Neural cell (in vitro differentiated cells): ENCODE measurements around the gene SLX4IP.

Experiments
- POLR2AphosphoS5 ChIP-seq: IDR thresholded peaks from 2 replicates; pipeline ENCODE4 v1.6.1; 2012
- TF ChIP-seq, protein P1 (sequence below): fragments of 450-650 bp; IDR thresholded peaks from 2 replicates; pipeline ENCODE4 v1.5.1; 2014; ENCODE audit warnings: antibody characterized with exemption, mild to moderate bottlenecking, moderate library complexity; ENCODE audit not compliant: poor library complexity, severe bottlenecking

DNA sequence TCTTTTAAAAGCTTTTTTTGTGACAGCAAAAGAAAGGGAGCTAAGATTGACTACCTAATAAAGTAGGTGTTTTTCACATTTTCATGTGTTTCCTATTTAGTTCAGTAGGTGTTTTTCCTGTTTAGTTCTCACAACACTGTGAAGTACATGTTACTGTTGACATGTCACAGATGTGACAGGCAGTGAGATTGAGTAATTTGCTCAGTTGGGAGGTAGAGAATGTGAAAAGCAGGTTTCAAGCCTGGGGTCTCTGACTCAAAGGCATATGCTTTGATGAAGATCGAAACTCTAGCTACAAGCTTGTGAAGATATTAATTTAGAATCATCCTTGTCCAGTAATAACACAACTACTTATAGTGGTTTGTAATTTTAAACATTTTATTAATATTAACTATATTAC lies 43.1 kb downstream of the SLX4IP start:
- TF ChIP-seq, protein P1, sequence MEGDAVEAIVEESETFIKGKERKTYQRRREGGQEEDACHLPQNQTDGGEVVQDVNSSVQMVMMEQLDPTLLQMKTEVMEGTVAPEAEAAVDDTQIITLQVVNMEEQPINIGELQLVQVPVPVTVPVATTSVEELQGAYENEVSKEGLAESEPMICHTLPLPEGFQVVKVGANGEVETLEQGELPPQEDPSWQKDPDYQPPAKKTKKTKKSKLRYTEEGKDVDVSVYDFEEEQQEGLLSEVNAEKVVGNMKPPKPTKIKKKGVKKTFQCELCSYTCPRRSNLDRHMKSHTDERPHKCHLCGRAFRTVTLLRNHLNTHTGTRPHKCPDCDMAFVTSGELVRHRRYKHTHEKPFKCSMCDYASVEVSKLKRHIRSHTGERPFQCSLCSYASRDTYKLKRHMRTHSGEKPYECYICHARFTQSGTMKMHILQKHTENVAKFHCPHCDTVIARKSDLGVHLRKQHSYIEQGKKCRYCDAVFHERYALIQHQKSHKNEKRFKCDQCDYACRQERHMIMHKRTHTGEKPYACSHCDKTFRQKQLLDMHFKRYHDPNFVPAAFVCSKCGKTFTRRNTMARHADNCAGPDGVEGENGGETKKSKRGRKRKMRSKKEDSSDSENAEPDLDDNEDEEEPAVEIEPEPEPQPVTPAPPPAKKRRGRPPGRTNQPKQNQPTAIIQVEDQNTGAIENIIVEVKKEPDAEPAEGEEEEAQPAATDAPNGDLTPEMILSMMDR = no peak
- TF ChIP-seq POLR2AphosphoS5 = peak; percentile 86
